Karpas-422 (cell line): ENCODE measurements around the gene NCAM2. TPM values are rescaled to one million over a fixed set of nuclear protein-coding genes. Genes with fewer than 3 reads are reported as not detected.

Source experiments
- DNase-seq: peaks from one replicate; pipeline ENCODE4 v3.0.0-alpha.2; 2015
- H2AFZ ChIP-seq: fragments of 200-600 bp; sonication (generic); 2 replicates; pipeline ENCODE4 v1.6.1; 2014; ENCODE audit warnings: antibody characterized with exemption, low read length, mixed read lengths
- H3K27ac ChIP-seq: fragments of 200-600 bp; sonication (generic); 2 replicates; pipeline ENCODE4 v1.5.1; 2014; ENCODE audit warnings: mild to moderate bottlenecking, low read length, moderate library complexity
- H3K27me3 ChIP-seq: fragments of 200-600 bp; sonication (generic); 2 replicates; pipeline ENCODE4 v1.6.1; 2014; ENCODE audit warnings: low read length, mixed read lengths
- H3K36me3 ChIP-seq: fragments of 200-600 bp; sonication (generic); 2 replicates; pipeline ENCODE4 v1.6.1; 2014; ENCODE audit warnings: low read length, mixed read lengths; ENCODE audit not compliant: insufficient read depth
- H3K4me1 ChIP-seq: fragments of 200-600 bp; sonication (generic); 2 replicates; pipeline ENCODE4 v1.6.1; 2014; ENCODE audit warnings: mild to moderate bottlenecking, low read length, mixed read lengths
- H3K4me2 ChIP-seq: fragments of 200-600 bp; sonication (generic); 2 replicates; pipeline ENCODE4 v1.6.1; 2014; ENCODE audit warnings: low read length, low read depth, mild to moderate bottlenecking; ENCODE audit not compliant: poor library complexity, severe bottlenecking
- H3K4me3 ChIP-seq: fragments of 200-600 bp; sonication (generic); 2 replicates; pipeline ENCODE4 v1.5.1; 2014; ENCODE audit warnings: mild to moderate bottlenecking, antibody characterized with exemption, low read length, mixed read lengths
- H3K79me2 ChIP-seq: fragments of 200-600 bp; sonication (generic); 2 replicates; pipeline ENCODE4 v1.6.1; 2014; ENCODE audit warnings: mild to moderate bottlenecking, low read length, mixed read lengths
- H3K9ac ChIP-seq: fragments of 200-600 bp; sonication (generic); 2 replicates; pipeline ENCODE4 v1.6.0; 2014; ENCODE audit warnings: low read length
- H3K9me2 ChIP-seq: fragments of 200-600 bp; sonication (generic), shearing (Covaris generic); replicated peaks from 2 replicates; pipeline ENCODE4 v1.6.0; 2014; ENCODE audit warnings: mild to moderate bottlenecking, low read length, moderate library complexity; ENCODE audit not compliant: insufficient read depth
- H3K9me3 ChIP-seq: fragments of 300-700, 200-600 bp; sonication (generic); 2 replicates; pipeline ENCODE4 v1.6.1; 2014; ENCODE audit warnings: low read length, mixed read lengths
- H4K20me1 ChIP-seq: fragments of 200-600 bp; sonication (generic); 2 replicates; pipeline ENCODE4 v1.6.1; 2014; ENCODE audit warnings: mild to moderate bottlenecking, antibody characterized with exemption, low read length, low read depth; ENCODE audit not compliant: insufficient read depth
- total RNA-seq: library from RNA; depleted of rRNA; stranded (reverse); fragments of >200 nt; shearing (Covaris generic); gene quantifications from 2 replicates; pipeline ENCODE4 v1.2.3, GENCODE V29; 2014; ENCODE audit warnings: low replicate concordance

Gene NCAM2
- total RNA-seq, 1 experiment from 2014 or later: not detected

GRCh38 chr21:21174676-21175075 lies 176.5 kb downstream of the NCAM2 start:
- H3K27me3 ChIP-seq: no peaks in the 10 kb centered on the region
- H3K36me3 ChIP-seq: no peaks in the 10 kb centered on the region
- H3K4me3 ChIP-seq: no peak overlapping the region
- H3K79me2 ChIP-seq: no peaks in the 10 kb centered on the region
- DNase-seq: no peak
- no peak overlapping the region for H3K4me2 ChIP-seq
- H3K27ac ChIP-seq: no peak overlapping the region
- H4K20me1 ChIP-seq: no peaks in the 10 kb centered on the region
- no peaks in the 10 kb centered on the region for H3K9me2 ChIP-seq
- peaks cover 4% of the 10 kb centered on the region; the same call in 1 of the 2 replicates for H3K9me3 ChIP-seq
- H3K9ac ChIP-seq: no peak overlapping the region
- no peaks in the 10 kb centered on the region for H3K4me1 ChIP-seq
- H2AFZ ChIP-seq: no peak overlapping the region

DNA sequence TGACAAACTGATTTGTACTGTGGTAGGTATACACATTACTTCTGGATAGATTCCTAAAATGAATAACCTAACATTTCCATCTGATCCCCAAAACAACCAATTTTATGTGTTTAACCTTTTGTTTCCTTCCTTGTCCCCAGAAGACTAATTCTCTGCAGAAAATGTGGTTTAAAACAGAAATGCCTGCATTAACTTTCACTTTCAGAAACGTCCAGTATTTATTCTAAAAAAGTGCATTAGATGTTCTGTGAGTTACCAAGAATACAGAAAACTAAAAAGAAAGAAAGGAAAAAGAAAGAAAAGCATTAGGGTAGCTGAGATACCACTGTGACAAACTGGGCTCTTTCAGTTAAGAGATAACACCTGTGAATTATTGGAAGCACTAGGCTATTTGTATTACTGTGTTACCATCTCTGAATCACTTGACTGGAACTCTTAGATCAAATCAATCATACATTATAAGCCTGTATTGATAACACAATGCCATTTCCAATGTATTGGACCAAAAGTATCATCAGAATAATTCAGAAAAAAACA lies 177.7 kb downstream of the NCAM2 start:
- H3K9me3 ChIP-seq: peaks cover 6% of the 10 kb centered on the region; the same call in 1 of the 2 replicates
- H3K4me3 ChIP-seq: no peak overlapping the region
- H4K20me1 ChIP-seq: no peaks in the 10 kb centered on the region
- H3K27ac ChIP-seq: no peak overlapping the region
- no peaks in the 10 kb centered on the region for H3K27me3 ChIP-seq
- H3K4me1 ChIP-seq: no peaks in the 10 kb centered on the region
- no peaks in the 10 kb centered on the region for H3K9me2 ChIP-seq
- DNase-seq: no peak
- H3K4me2 ChIP-seq: no peak overlapping the region
- no peak overlapping the region for H2AFZ ChIP-seq
- H3K36me3 ChIP-seq: no peaks in the 10 kb centered on the region
- H3K79me2 ChIP-seq: no peaks in the 10 kb centered on the region
- no peak overlapping the region for H3K9ac ChIP-seq

GRCh38 chr21:21177353-21177986 lies 179.3 kb downstream of the NCAM2 start:
- no peaks in the 10 kb centered on the region for H3K27me3 ChIP-seq
- no peaks in the 10 kb centered on the region for H3K4me1 ChIP-seq
- no peak overlapping the region for H2AFZ ChIP-seq
- peaks cover 6% of the 10 kb centered on the region; the same call in 1 of the 2 replicates for H3K9me3 ChIP-seq
- H3K9me2 ChIP-seq: no peaks in the 10 kb centered on the region
- H3K79me2 ChIP-seq: no peaks in the 10 kb centered on the region
- H3K4me3 ChIP-seq: no peak overlapping the region
- no peak overlapping the region for H3K27ac ChIP-seq
- no peak for DNase-seq
- no peaks in the 10 kb centered on the region for H3K36me3 ChIP-seq
- no peaks in the 10 kb centered on the region for H4K20me1 ChIP-seq
- no peak overlapping the region for H3K9ac ChIP-seq
- no peak overlapping the region for H3K4me2 ChIP-seq

DNA sequence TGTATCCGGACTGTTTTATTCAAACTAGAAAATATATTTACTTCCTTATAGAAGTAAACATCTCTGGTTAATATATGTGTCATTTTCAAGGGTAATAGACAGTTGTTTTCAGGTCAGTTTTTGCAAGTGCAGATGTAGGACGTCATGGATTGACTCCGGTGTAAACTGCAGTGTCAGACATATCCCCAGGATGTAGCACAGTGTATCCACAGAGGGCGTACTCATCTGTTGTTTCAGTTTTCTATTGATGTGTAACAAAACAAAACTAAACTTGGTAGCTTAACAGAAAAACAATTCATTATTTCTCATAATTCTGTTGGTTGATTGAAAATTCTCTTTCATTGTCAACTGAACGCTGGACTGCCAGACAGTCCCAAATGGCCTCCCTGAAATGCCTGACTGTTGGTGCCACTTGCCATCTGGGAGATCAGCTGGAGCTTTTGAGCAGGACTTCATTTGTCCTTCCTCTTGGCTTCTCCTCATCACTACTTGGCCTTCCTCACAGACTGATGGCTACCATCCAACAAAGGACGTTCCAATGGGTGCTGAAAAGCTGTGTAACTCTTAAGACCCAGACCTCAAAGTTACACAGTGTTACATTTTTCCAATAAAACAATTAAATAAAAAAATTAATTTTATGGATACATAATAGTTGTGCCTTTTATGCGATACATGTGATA lies 181.6 kb downstream of the NCAM2 start:
- Histone ChIP-seq H2AFZ (no peak overlapping the region), H3K4me2 (no peak overlapping the region), H3K27ac (no peak overlapping the region), H3K9ac (no peak overlapping the region), H3K9me2 (no peaks in the 10 kb centered on the region), H4K20me1 (no peaks in the 10 kb centered on the region), H3K79me2 (no peaks in the 10 kb centered on the region), H3K36me3 (no peaks in the 10 kb centered on the region), H3K9me3 (peaks cover 3% of the 10 kb centered on the region; the same call in 1 of the 2 replicates), H3K27me3 (no peaks in the 10 kb centered on the region), H3K4me3 (no peak overlapping the region), H3K4me1 (no peaks in the 10 kb centered on the region)
- no peak for DNase-seq

- Histone ChIP-seq H3K27ac (no peak overlapping the region), H3K9ac (no peak overlapping the region), H3K27me3 (no peaks in the 10 kb centered on the region), H3K4me2 (no peak overlapping the region), H3K4me1 (no peaks in the 10 kb centered on the region), H4K20me1 (no peaks in the 10 kb centered on the region), H3K79me2 (no peaks in the 10 kb centered on the region), H3K4me3 (no peak overlapping the region), H2AFZ (no peak overlapping the region), H3K9me3 (peaks cover 3% of the 10 kb centered on the region; the same call in 1 of the 2 replicates), H3K9me2 (no peaks in the 10 kb centered on the region), H3K36me3 (no peaks in the 10 kb centered on the region)
- DNase-seq: no peak
Observed at GRCh38 chr21:21182401-21183010, 184.3 kb downstream of the NCAM2 start.

DNA sequence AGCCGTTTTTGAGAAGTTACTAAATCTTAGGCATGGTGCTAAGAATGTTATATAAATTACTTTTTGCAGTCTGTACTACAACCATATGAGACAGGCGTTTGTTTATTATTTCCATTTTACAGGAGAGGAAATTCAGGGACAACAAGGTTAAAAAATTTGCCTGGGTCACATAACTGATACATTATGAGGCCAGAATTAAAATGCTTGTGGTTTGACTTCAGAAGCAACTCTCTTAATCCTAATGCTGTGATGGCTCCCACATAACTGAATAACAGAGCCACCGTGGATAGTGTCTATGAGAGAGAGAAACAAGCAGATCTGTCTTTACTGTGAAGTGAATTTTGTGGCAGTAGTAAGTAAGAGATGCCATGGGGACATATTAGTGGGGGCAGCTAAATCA lies 184.9 kb downstream of the NCAM2 start:
- H2AFZ ChIP-seq: no peak overlapping the region
- H3K79me2 ChIP-seq: no peaks in the 10 kb centered on the region
- peaks cover 3% of the 10 kb centered on the region; the same call in 1 of the 2 replicates for H3K9me3 ChIP-seq
- H3K4me2 ChIP-seq: no peak overlapping the region
- no peaks in the 10 kb centered on the region for H3K27me3 ChIP-seq
- H3K9ac ChIP-seq: no peak overlapping the region
- DNase-seq: no peak
- H3K9me2 ChIP-seq: no peaks in the 10 kb centered on the region
- no peaks in the 10 kb centered on the region for H4K20me1 ChIP-seq
- H3K4me1 ChIP-seq: no peaks in the 10 kb centered on the region
- H3K4me3 ChIP-seq: no peak overlapping the region
- no peaks in the 10 kb centered on the region for H3K36me3 ChIP-seq
- H3K27ac ChIP-seq: no peak overlapping the region

- Histone ChIP-seq H4K20me1 (no peaks in the 10 kb centered on the region), H3K79me2 (no peaks in the 10 kb centered on the region), H3K4me3 (no peak overlapping the region), H3K4me2 (no peak overlapping the region), H3K4me1 (no peaks in the 10 kb centered on the region), H3K36me3 (no peaks in the 10 kb centered on the region), H2AFZ (no peak overlapping the region), H3K27ac (no peak overlapping the region), H3K9ac (no peak overlapping the region), H3K9me2 (no peaks in the 10 kb centered on the region), H3K27me3 (no peaks in the 10 kb centered on the region), H3K9me3 (no peaks in the 10 kb centered on the region; the same call in 1 of the 2 replicates)
- no peak for DNase-seq
Observed at GRCh38 chr21:21184771-21185528, 186.7 kb downstream of the NCAM2 start.

GRCh38 chr21:21187579-21187978 lies 189.4 kb downstream of the NCAM2 start:
- Histone ChIP-seq H4K20me1 (no peaks in the 10 kb centered on the region), H3K27ac (no peak overlapping the region), H3K9me3 (no peaks in the 10 kb centered on the region), H3K4me3 (no peak overlapping the region), H3K9ac (no peak overlapping the region), H2AFZ (no peak overlapping the region), H3K9me2 (no peaks in the 10 kb centered on the region), H3K27me3 (no peaks in the 10 kb centered on the region), H3K4me1 (no peaks in the 10 kb centered on the region), H3K4me2 (no peak overlapping the region), H3K79me2 (no peaks in the 10 kb centered on the region), H3K36me3 (no peaks in the 10 kb centered on the region)
- DNase-seq: no peak
